ENCODE results near the gene AURKA. TPM values are rescaled to one million over a fixed set of nuclear protein-coding genes. Genes with fewer than 3 reads are reported as not detected.
"Not testable (repeated sequence)": the region's sequence is repeated elsewhere in the genome, so short reads cannot be mapped to it uniquely, and the experiment has no call there.

Gene AURKA
- total RNA-seq, 1 donor from 2014 or later, result 1.6 TPM

GRCh38 chr20:56345911-56346310 lies 46.1 kb downstream of the AURKA start:
- TF ChIP-seq CTCF (IDR thresholded peaks at IDR 0.05; ENCODE audit: insufficient read depth, low read length, severe bottlenecking), result no peak
- FAIRE-seq (no peak), DNase-seq (ENCODE audit: low read depth) (no peak)
- Histone ChIP-seq H3K36me3 (ENCODE audit: control insufficient read depth, insufficient read depth, low read length) (no peaks in the 10 kb centered on the region), H3K4me3 (ENCODE audit: low read depth, low read length) (no peak overlapping the region), H3K27me3 (ENCODE audit: control insufficient read depth, insufficient read depth, low read length) (no peaks in the 10 kb centered on the region)

- Histone ChIP-seq H3K4me3 (ENCODE audit: low read depth, low read length) (no peak overlapping the region), H3K36me3 (ENCODE audit: control insufficient read depth, insufficient read depth, low read length) (no peaks in the 10 kb centered on the region), H3K27me3 (ENCODE audit: control insufficient read depth, insufficient read depth, low read length) (no peaks in the 10 kb centered on the region)
- TF ChIP-seq CTCF (IDR thresholded peaks at IDR 0.05; ENCODE audit: insufficient read depth, low read length, severe bottlenecking), result peak; percentile 87
- FAIRE-seq (no peak), DNase-seq (ENCODE audit: low read depth) (no peak)
These were observed 48.1 kb downstream of the AURKA start for GRCh38 chr20:56343861-56344381.

DNA sequence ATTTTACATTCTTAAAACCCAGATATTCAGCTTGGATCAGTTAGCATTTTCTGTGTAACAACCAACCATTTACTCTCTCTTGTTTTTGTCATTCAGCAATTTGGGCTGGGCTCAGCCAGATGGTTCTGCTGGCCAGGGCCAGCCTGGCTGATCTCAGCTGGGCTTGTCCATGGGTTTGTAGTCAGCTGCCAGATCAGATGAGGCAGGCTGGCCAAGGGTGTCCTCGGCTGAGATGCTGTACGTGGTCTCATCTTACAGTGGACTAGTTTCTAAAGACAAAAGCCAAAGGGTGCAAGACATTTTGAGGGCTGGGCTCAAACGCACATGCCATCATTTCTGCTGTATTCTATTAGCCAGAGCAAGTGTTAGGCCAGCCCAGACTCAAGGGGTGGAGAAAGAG lies 49.2 kb downstream of the AURKA start:
- DNase-seq (ENCODE audit: low read depth), result no peak
- no peak for FAIRE-seq
- no peaks in the 10 kb centered on the region for H3K36me3 ChIP-seq (ENCODE audit: control insufficient read depth, insufficient read depth, low read length)
- TF ChIP-seq CTCF (IDR thresholded peaks at IDR 0.05; ENCODE audit: insufficient read depth, low read length, severe bottlenecking), result no peak
- no peaks in the 10 kb centered on the region for H3K27me3 ChIP-seq (ENCODE audit: control insufficient read depth, insufficient read depth, low read length)
- H3K4me3 ChIP-seq (ENCODE audit: low read depth, low read length), result no peak overlapping the region

GRCh38 chr20:56336709-56337108 lies 55.3 kb downstream of the AURKA start:
- DNase-seq (ENCODE audit: low read depth); H3K4me3 ChIP-seq (ENCODE audit: low read depth, low read length); H3K36me3 ChIP-seq (ENCODE audit: control insufficient read depth, insufficient read depth, low read length); H3K27me3 ChIP-seq (ENCODE audit: control insufficient read depth, insufficient read depth, low read length); FAIRE-seq: not testable (repeated sequence)

- FAIRE-seq, result no peak
- Histone ChIP-seq H3K4me3 (ENCODE audit: low read depth, low read length) (no peak overlapping the region), H3K27me3 (ENCODE audit: control insufficient read depth, insufficient read depth, low read length) (no peaks in the 10 kb centered on the region), H3K36me3 (ENCODE audit: control insufficient read depth, insufficient read depth, low read length) (no peaks in the 10 kb centered on the region)
- TF ChIP-seq CTCF (IDR thresholded peaks at IDR 0.05; ENCODE audit: insufficient read depth, low read length, severe bottlenecking), result no peak
- peak; percentile 12 for DNase-seq (ENCODE audit: low read depth)
These were observed 63.2 kb downstream of the AURKA start for GRCh38 chr20:56328861-56329260.

DNA sequence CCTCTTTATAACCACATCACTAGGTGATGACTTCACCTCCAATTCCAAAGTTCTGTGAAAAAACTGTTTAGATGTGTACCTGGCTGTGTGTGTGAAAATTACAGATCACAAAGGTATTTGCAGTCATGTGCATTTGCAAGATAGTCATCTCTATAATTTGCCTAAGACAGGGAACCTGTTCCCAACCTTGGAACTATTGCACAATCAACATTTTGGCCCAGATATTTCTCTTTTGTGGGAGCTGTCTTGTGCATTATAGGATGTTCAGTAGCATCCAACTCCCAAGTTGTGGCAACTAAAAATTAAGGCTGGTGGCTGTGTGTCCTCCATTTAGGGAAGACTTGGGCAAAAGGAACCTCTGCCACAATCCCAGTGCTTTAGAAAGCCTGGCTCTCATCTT lies 67.2 kb downstream of the AURKA start:
- Histone ChIP-seq H3K36me3 (ENCODE audit: control insufficient read depth, insufficient read depth, low read length) (no peaks in the 10 kb centered on the region), H3K4me3 (ENCODE audit: low read depth, low read length) (no peak overlapping the region), H3K27me3 (ENCODE audit: control insufficient read depth, insufficient read depth, low read length) (no peaks in the 10 kb centered on the region)
- DNase-seq (ENCODE audit: low read depth) (peak; percentile 13), FAIRE-seq (no peak)
- no peak for TF ChIP-seq CTCF (IDR thresholded peaks at IDR 0.05; ENCODE audit: insufficient read depth, low read length, severe bottlenecking)

All from bronchial epithelial cell (primary cell).